ENCODE results near the gene PAFAH1B1.

PAFAH1B1 gene

GRCh38 chr17:2634361-2634960, 41.0 kb downstream of the PAFAH1B1 start (continued):
- TF ChIP-seq HOXC10 (CRISPR knock-in tag; IDR thresholded peaks at IDR 0.05) (no peak), SCRT1 (tag by site-specific recombination; IDR thresholded peaks at IDR 0.05; ENCODE audit: borderline replicate concordance) (0 out of 2 replicates have a peak, but pooled peaks have one; percentile 28), PRDM10 (tag by site-specific recombination; IDR thresholded peaks at IDR 0.05) (peak; percentile 65), ZFP3 (tag by site-specific recombination; IDR thresholded peaks at IDR 0.05; ENCODE audit: low read depth) (no peak), ZBTB11 (tag by site-specific recombination; conservative IDR thresholded peaks at IDR 0.05; ENCODE audit: low read depth) (no peak), KLF1 (tag by site-specific recombination; IDR thresholded peaks at IDR 0.05) (0 out of 2 replicates have a peak, but pooled peaks have one; percentile 45), REPIN1 (tag by site-specific recombination; IDR thresholded peaks at IDR 0.05; ENCODE audit: low read depth) (no peak), ZNF23 (tag by site-specific recombination; IDR thresholded peaks at IDR 0.05; ENCODE audit: borderline replicate concordance) (no peak), ZNF169 (tag by site-specific recombination; IDR thresholded peaks at IDR 0.05) (no peak), OSR2 (tag by site-specific recombination; IDR thresholded peaks at IDR 0.05) (peak; percentile 94), ZNF280C (tag by site-specific recombination; IDR thresholded peaks at IDR 0.05) (no peak), ZNF394 (tag by site-specific recombination; IDR thresholded peaks at IDR 0.05; ENCODE audit: borderline replicate concordance) (no peak; the same call in 1 of the 2 replicates), ZNF311 (tag by site-specific recombination; IDR thresholded peaks at IDR 0.05; ENCODE audit: borderline replicate concordance) (no peak), TSHZ1 (tag by site-specific recombination; IDR thresholded peaks at IDR 0.05; ENCODE audit: borderline replicate concordance) (peak; percentile 68), ZNF585B (tag by site-specific recombination; IDR thresholded peaks at IDR 0.05) (no peak), TCF7L2 (IDR thresholded peaks at IDR 0.05; ENCODE audit: borderline replicate concordance, low read depth, low read length) (no peak), ZNF530 (tag by site-specific recombination; IDR thresholded peaks at IDR 0.05; ENCODE audit: low read depth) (no peak), ZNF768 (tag by site-specific recombination; IDR thresholded peaks at IDR 0.05) (no peak)
- TF ChIP-seq, protein P1, sequence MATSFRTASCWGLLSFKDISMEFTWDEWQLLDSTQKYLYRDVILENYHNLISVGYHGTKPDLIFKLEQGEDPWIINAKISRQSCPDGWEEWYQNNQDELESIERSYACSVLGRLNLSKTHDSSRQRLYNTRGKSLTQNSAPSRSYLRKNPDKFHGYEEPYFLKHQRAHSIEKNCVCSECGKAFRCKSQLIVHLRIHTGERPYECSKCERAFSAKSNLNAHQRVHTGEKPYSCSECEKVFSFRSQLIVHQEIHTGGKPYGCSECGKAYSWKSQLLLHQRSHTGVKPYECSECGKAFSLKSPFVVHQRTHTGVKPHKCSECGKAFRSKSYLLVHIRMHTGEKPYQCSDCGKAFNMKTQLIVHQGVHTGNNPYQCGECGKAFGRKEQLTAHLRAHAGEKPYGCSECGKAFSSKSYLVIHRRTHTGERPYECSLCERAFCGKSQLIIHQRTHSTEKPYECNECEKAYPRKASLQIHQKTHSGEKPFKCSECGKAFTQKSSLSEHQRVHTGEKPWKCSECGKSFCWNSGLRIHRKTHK (tag by site-specific recombination; IDR thresholded peaks at IDR 0.05): no peak
- TF ChIP-seq, protein P2, sequence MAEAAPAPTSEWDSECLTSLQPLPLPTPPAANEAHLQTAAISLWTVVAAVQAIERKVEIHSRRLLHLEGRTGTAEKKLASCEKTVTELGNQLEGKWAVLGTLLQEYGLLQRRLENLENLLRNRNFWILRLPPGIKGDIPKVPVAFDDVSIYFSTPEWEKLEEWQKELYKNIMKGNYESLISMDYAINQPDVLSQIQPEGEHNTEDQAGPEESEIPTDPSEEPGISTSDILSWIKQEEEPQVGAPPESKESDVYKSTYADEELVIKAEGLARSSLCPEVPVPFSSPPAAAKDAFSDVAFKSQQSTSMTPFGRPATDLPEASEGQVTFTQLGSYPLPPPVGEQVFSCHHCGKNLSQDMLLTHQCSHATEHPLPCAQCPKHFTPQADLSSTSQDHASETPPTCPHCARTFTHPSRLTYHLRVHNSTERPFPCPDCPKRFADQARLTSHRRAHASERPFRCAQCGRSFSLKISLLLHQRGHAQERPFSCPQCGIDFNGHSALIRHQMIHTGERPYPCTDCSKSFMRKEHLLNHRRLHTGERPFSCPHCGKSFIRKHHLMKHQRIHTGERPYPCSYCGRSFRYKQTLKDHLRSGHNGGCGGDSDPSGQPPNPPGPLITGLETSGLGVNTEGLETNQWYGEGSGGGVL (tag by site-specific recombination; IDR thresholded peaks at IDR 0.05): 0 out of 2 replicates have a peak, but pooled peaks have one; percentile 26
- TF ChIP-seq, protein P3, sequence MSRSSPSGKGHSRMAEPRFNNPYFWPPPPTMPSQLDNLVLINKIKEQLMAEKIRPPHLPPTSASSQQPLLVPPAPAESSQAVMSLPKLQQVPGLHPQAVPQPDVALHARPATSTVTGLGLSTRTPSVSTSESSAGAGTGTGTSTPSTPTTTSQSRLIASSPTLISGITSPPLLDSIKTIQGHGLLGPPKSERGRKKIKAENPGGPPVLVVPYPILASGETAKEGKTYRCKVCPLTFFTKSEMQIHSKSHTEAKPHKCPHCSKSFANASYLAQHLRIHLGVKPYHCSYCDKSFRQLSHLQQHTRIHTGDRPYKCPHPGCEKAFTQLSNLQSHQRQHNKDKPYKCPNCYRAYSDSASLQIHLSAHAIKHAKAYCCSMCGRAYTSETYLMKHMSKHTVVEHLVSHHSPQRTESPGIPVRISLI (tag by site-specific recombination; IDR thresholded peaks at IDR 0.05): peak; percentile 91

All from HEK293 (cell line).